ENCODE results near the gene SHTN1. TPM values are rescaled to one million over a fixed set of nuclear protein-coding genes. Genes with fewer than 3 reads are reported as not detected.
A peak's percentile ranks its signal among the peaks of the same experiment; 100 is the strongest.

The SHTN1 gene
- total and polyA plus RNA-seq, 8 donors: 7.4 to 49.1 (median 15.7) TPM

DNA sequence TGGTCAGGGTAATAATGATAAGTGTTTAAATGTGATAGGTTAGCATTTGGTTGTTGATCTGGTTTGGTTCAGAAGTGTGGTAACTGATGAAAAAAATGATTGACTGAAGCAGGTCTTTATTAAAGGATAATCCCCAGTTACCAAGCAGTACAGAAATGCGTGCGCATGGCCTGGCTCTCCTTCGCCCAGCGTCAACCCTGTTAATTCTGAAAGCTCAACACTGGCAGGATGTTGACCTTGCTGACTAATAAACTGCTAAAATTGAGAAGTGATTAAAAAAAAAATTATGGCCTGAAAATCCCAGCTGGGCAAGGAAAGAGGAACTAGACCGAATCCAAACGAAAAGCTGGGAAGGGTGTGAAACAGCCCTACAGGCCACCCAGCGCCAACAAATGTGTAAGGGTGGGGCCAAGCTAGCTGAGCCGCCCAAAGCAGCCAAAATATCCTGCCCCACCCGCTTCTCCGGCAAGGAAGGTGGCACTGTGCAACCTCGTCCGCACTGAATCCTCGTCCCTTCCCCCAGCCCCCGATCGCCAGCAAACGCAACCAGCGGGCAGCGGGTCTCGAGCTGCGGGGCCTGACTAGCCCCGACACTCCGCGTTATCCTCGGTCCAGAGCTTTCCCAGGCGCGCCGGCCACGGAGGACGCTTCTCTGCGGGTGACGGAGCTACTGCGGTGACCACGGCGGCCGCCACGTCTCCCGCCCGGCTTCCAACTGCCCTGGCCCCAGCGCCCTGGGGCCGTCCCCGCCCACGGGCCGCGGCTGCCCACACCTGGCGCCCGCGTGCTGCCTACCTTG, 561 bp downstream of the SHTN1 start:
- H3K9me3 ChIP-seq: no peaks in the 10 kb centered on the region
- H3K27ac ChIP-seq: peak overlapping the region; percentile 88 to 96 (median 92)
- WGBS, 5 donors: 3 to 9% (median 4%) methylated on average over 16 to 47 of the region's 47 CpGs
- intact Hi-C loops (cut with DNase I; ENCODE audit: low total_unique reads): no loop called here
- TF ChIP-seq, protein P1, sequence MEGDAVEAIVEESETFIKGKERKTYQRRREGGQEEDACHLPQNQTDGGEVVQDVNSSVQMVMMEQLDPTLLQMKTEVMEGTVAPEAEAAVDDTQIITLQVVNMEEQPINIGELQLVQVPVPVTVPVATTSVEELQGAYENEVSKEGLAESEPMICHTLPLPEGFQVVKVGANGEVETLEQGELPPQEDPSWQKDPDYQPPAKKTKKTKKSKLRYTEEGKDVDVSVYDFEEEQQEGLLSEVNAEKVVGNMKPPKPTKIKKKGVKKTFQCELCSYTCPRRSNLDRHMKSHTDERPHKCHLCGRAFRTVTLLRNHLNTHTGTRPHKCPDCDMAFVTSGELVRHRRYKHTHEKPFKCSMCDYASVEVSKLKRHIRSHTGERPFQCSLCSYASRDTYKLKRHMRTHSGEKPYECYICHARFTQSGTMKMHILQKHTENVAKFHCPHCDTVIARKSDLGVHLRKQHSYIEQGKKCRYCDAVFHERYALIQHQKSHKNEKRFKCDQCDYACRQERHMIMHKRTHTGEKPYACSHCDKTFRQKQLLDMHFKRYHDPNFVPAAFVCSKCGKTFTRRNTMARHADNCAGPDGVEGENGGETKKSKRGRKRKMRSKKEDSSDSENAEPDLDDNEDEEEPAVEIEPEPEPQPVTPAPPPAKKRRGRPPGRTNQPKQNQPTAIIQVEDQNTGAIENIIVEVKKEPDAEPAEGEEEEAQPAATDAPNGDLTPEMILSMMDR (IDR thresholded peaks at IDR 0.05): no peak
- TF ChIP-seq POLR2AphosphoS5 (IDR thresholded peaks at IDR 0.05): peak in 1 of 3 donors; percentile 44
- TF ChIP-seq EP300 (IDR thresholded peaks at IDR 0.05): no peak
- TF ChIP-seq POLR2A (IDR thresholded peaks at IDR 0.05): no peak
- peak; percentile 66 to 75 for DNase-seq
- H3K36me3 ChIP-seq: no peaks in the 10 kb centered on the region
- peak overlapping the region; percentile 65 to 85 (median 75) for H3K4me3 ChIP-seq
- H3K27me3 ChIP-seq: peaks cover 0 to 18% (median 0%) of the 10 kb centered on the region in 3 donors
- H3K4me1 ChIP-seq: peaks cover 9 to 24% (median 19%) of the 10 kb centered on the region in 4 donors

DNA sequence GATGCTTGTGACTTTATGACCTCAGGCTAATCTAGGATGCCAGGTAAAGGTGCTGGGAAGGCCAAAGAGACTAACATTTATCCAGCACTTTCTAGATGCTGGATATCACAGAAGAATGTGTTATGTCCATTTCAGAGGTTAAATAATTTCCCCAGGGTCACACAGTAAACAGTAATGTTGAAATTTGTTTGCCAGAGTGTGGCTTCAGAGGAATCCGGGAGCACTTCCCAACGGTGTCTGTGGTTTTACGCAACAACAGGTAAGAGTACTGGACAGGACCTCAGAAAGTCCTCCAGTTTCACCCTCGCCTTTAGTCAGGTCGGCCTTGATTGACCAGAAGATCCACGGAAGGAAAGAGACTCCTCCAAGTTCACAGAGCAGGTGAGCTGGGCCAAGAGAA, 1.7 kb downstream of the SHTN1 start:
- intact Hi-C loops (cut with DNase I; ENCODE audit: low total_unique reads): no loop called here

GRCh38 chr10:117002206-117002605, 2.8 kb downstream of the SHTN1 start:
- no peak for TF ChIP-seq EP300 (IDR thresholded peaks at IDR 0.05)
- no peak for TF ChIP-seq POLR2AphosphoS5 (IDR thresholded peaks at IDR 0.05)
- TF ChIP-seq POLR2A (IDR thresholded peaks at IDR 0.05): no peak
- TF ChIP-seq, protein P1 (IDR thresholded peaks at IDR 0.05): no peak
- Histone ChIP-seq H3K27ac (no peak overlapping the region), H3K27me3 (peaks cover 0 to 14% (median 0%) of the 10 kb centered on the region in 3 donors), H3K36me3 (no peaks in the 10 kb centered on the region), H3K4me3 (no peak overlapping the region), H3K4me1 (peaks cover 9 to 24% (median 19%) of the 10 kb centered on the region in 4 donors), H3K9me3 (no peaks in the 10 kb centered on the region)
- no peak for DNase-seq
- intact Hi-C loops (cut with DNase I; ENCODE audit: low total_unique reads): no loop called here

More for the DNA sequence above, 1.7 kb downstream of the SHTN1 start:
- Histone ChIP-seq H3K4me1 (peaks cover 9 to 24% (median 19%) of the 10 kb centered on the region in 4 donors), H3K4me3 (peak overlapping the region in 1 of 4 donors; percentile 85), H3K36me3 (no peaks in the 10 kb centered on the region), H3K9me3 (no peaks in the 10 kb centered on the region), H3K27me3 (peaks cover 0 to 14% (median 0%) of the 10 kb centered on the region in 3 donors), H3K27ac (no peak overlapping the region)
- WGBS, 5 donors: 83 to 93% (median 89%) methylated on average over 6 of the region's 6 CpGs
- TF ChIP-seq EP300 (IDR thresholded peaks at IDR 0.05) (no peak), POLR2AphosphoS5 (IDR thresholded peaks at IDR 0.05) (no peak), POLR2A (IDR thresholded peaks at IDR 0.05) (no peak)
- TF ChIP-seq, protein P1 (IDR thresholded peaks at IDR 0.05): no peak
- DNase-seq: no peak

DNA sequence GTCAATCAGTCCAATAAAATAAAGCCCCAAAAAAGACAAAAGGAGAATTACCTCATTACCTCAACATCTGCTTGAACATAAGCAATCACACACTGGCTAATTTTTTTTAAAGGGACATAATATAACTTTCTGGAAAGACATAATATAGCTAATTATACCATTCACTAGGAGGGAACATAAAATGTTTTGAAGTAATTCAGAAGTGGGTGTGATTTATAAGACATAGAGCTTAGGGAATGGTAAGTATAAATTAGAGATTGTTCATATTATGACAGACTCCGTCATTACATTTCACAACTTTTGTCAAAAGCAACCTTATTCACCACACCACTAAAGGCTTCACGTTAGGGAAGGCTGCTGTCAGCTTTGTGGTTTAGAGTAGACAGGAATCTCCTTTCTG, 3.8 kb downstream of the SHTN1 start:
- TF ChIP-seq POLR2AphosphoS5 (IDR thresholded peaks at IDR 0.05) (no peak), EP300 (IDR thresholded peaks at IDR 0.05) (no peak), POLR2A (IDR thresholded peaks at IDR 0.05) (no peak)
- TF ChIP-seq, protein P1 (IDR thresholded peaks at IDR 0.05): no peak
- H3K36me3 ChIP-seq: no peaks in the 10 kb centered on the region
- H3K4me1 ChIP-seq: peaks cover 9 to 24% (median 19%) of the 10 kb centered on the region in 4 donors
- no peak overlapping the region for H3K4me3 ChIP-seq
- 77 to 89% (median 84%) methylated on average over 2 of the region's 2 CpGs for WGBS, 5 donors
- H3K27me3 ChIP-seq: peaks cover 0 to 14% (median 0%) of the 10 kb centered on the region in 3 donors
- intact Hi-C loops (cut with DNase I; ENCODE audit: low total_unique reads): no loop called here
- no peak for DNase-seq
- H3K27ac ChIP-seq: no peak overlapping the region
- no peaks in the 10 kb centered on the region for H3K9me3 ChIP-seq

Data from stomach (tissue), 9 donors.